Stimulated activated CD4-positive, alpha-beta T cell treated with anti-CD3 and anti-CD28 coated beads, Interleukin-4, amount 100 ng/mL, for 48 hours (primary cell): Measurements from ENCODE around the gene B3GAT3.
"Not testable (repeated sequence)": the region's sequence is repeated elsewhere in the genome, so short reads cannot be mapped to it uniquely, and the experiment has no call there.

ENCODE experiments used
- DNase-seq, 2 donors: peaks; one replicate each; pipeline ENCODE4 v3.0.0-alpha.2; 2020; ENCODE audit warnings: low read depth in 2 of 2

Gene B3GAT3

DNA sequence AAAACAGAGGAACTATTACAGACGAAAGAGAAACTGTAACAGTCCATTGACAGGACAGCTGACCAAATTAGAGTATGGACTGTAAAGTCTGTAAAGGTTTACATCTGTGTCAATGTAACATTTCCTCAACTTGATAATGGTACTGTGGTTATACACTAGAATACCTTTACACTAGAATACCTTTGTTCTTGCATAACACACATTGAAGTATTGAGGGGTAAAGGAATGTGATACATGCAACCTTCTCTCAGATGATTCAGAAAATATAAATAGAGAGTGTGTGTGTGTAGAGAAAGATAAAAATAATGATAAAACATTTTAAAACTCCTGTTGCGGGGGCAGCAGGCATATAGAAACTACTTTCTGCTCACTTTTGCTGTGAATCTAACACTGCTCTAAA lies 42.5 kb downstream of the B3GAT3 start:
- DNase-seq: no peak

DNA sequence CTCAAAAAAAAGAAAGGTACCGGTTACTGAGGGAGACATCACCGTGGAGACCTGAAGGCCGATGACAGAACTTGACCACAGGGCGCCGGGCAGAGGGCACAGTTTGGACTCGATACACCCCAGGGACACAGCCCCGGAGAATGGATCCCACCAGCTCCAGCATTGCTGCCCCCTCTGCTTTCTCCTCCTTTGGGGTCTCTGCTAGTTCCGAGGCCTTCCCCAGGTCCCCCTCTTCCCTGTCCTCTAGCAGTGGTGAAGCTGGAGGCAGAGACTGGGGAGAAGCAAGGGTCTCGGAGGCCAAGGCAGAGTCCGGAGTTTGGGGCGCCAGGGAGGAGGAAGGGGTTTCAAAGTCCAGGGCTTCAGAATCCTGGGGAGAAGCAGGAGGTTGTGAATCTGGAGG lies 43.2 kb downstream of the B3GAT3 start:
- no peak for DNase-seq

DNA sequence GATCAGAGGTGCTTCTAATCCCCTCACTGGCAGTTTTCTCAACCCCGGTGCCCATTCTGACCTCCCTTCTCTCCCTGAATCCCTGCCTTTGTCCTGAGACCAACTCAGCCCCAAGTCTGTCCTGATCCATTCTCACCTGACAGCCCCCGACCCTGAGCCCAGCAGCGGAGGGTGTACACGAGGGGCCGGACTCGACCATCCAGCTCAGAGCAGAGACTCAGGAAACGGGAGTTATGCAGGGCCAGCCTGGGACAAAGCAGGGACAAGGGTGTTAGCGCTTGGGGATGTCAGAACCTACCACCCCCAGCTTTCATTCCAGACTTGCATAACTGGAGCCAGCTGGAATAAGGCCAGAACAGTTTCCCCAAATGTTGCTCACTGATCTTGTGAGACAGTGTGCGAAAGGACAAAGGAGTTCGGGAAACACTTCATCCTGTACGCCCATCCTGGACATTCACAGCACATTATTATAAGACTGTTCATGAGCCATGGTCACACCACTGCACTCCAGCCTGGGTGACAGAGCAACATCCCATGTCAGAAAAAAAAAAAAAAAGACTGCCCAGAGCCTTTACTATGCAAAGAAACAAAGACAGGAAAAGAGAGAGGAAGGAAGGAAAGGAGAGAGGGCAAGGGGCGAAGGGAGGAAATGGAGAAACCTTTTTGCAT lies 44.6 kb downstream of the B3GAT3 start:
- DNase-seq: no peak

DNA sequence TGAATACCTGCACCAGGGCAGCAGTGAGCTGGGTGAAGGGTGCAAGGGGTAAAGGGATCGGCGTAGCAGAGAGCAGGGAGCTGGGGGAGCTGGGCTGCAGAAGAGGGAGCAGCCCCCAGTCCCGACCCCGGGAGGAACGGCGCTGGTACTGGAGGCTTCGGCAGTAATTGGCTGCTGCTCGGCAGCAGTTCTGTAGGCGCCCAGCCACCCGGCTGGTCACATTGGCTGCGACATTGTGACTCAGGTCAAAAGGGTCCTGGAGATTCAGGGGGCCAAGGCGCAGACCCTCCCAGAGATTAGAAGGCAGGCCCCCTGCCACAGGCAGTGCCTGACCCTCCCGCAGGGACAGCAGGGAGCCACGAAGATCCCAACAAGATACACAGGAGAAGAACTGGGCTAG lies 45.9 kb downstream of the B3GAT3 start:
- DNase-seq: no peak

DNA sequence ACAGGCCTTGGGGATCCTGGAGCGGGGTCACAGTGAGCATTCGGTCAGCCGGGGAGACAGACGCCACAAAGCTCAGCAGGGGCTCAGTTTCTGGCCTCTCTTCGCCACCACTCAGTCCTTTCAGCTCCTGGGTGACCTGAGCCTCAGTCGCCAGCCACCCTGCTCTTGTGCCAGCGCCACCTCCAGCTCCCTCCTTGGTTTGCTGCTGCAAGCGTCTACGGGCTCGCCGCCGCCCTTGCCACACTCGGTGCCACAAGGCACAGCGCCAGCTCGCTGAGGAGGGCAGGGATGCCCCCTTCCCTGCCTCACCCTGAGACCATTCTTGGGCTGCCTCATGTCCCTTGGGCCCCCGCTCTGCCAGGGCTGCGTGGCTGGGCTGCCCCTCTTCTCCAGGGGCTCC lies 46.6 kb downstream of the B3GAT3 start:
- no peak for DNase-seq

DNA sequence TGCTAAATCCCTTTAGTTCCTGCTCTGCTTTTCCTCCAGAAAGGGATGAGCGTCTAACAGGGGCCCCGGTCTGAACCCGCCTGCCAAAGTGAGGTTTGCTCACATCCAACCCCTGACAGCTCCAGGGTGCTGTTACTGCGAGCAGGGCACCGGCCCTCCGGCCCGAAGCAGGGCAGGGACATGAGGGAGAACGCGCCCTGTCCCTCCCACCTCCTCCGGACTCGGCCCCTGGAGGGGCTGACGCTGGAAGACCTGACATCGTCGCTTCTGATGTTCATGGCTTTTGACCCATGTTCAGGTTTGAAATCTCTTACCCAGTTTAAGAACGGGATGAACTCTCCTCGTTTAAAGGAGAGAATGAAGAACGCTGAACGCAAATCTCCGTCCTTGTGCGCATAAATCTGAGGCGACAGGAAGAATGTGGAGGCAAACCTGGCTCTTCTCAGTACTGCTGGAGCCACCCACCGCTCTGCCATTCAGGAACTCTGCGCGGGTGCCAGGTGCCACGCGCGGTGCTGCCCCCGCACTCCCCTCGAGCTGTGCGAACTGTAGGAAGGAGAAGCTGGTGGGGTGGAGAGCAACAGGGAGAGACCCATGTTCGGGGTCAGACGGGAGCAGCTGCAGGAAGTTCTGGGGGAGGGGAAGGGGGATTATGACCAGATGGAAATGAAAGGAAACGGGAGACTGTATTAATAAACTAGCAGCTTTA lies 47.3 kb downstream of the B3GAT3 start:
- DNase-seq: no peak

DNA sequence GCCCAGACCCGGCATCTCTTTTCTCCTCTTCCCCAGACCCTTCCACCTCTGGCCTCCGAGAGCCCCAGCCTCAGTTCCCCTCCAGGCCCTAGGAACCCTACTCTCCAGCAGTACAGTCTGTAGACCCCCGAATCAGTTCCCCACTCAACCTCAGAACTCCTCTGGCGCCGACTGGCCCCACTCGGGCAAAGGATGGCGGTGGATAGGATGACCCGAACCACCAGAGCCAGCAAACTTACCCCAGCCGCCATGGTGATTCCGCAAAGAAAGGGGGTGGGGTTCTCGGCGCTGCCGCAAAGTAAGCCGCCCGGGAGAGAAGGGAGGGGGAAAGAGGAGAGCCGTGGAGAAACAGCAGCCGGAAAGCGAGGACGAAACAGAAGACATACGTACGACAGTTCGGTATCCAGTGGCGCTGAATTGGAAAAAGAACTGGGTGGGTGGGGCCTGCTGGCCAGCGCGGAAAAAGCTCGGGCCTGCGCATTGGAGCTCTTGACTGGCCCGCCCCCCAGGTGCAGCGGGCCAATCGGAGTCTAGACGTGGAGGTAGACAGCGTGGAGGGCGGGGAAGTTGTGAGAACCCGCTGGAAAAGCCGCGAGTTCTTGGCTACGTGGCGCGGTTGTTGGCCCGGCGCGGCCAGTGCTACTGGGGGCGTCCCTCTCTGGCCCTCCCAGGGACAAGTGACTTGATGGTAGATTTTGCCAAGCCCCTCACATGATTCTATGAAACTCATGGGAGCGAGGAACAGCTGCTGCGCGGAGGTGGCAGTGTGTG lies 48.0 kb downstream of the B3GAT3 start, which contains the start of gene EEF1G:
Gene EEF1G (minus strand): TSS at position 300 of the 771 bp plus-strand sequence. CDS start 49 bp downstream, at position 251.
- DNase-seq: peak; percentile 92 to 98

DNA sequence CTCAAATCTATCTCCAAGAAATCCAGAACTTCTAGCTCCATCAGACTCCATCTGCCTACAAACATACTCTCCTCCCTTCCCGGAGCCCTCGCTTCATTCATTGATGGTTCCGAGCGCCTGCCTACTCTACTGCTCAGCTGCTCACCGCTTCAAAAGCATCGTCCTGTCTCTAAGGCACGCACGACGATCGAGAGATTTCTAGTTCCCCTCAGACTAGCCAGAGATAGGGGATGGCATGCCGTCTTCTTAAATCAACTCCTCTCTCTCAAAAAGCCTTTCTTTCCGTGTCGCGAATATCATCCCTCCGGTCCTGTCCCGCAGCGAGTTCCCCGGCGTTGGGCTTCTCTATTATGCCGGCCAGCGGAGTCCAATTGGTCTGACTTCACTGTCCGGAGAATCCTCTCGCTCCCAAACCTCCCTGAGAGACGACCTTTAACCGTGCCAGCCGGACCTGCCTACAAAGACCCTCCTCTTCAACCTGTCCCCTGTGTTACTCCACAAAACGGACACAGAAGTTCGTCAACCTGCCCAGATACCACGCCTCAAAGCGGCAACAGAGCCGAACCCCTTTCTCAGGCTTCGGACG lies 48.7 kb downstream of the B3GAT3 start:
- no peak for DNase-seq

DNA sequence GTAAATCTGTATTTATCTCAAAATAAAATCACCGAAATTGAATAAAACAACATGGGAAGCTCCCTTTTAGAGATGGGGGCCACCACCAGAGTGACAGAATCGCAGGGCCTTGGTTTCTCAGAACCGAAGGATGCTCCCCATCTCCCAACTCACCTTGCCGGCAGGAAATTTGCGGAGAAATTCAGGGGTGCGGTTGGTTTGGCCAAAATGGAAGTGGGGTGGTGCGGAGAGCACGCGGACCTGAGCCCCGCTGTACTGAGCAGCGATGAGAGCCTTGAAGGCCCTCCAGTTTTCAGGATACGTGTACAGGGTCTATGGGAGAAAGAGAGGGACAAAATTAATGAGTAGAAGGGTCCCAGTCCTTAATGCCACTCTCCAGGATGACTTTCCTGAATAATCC lies 49.4 kb downstream of the B3GAT3 start:
- no peak for DNase-seq

DNA sequence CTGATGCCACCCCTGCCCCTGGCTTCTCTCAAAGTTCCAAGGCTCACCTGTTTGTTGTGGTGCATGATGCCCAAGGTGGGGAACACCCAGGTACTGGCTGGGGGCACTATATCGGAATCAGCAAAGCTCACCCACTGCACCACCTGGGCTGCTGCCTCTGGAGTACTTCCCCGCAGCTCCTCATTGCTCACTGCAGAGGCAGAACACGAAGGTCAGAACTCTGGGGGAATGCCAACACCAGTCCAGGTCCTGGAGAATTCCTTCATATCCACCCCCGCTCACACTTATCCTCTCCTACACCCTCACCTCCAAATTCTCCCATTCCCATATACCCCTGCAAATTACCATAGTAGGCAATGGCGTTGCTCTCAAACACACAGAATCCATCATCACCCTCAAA lies 50.3 kb downstream of the B3GAT3 start:
- DNase-seq: not testable (repeated sequence)

DNA sequence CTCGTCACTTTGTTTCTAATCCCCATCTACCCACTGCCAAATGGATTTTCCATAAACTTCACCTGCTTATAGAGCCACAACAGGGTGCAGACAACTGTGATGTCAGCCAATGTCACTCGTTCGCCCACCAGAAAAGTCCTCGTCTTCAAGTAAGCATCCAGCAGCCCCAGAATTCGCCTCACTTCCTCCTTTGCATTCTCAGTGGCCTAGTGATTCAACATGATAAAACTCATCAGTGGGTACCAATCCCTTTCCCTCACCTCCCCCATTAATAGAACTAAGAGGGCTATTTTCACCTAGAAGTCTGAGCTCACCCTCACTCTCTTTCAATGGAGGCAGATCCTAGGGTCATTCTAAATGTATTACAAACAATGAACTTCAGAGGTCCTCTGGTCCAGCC lies 50.9 kb downstream of the B3GAT3 start:
- not testable (repeated sequence) for DNase-seq

DNA sequence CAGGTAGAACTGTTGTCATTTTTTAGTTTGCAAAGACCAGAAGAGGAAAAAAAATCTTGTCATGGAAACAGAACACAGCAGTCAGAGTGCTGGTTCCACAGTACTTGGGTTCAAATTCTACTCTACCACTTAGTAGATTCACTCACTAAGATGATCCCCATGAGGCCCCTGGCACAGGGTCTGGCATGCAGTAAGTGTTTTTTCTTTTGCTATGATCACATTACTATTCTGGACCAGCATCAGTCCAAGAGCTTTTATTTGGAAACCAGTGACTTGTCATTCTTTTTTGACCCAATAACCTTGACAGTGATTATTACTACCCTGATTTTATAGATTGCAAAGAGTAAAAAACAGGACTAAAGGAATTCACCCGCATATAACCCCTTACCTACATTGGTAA lies 52.2 kb downstream of the B3GAT3 start:
- DNase-seq: no peak

DNA sequence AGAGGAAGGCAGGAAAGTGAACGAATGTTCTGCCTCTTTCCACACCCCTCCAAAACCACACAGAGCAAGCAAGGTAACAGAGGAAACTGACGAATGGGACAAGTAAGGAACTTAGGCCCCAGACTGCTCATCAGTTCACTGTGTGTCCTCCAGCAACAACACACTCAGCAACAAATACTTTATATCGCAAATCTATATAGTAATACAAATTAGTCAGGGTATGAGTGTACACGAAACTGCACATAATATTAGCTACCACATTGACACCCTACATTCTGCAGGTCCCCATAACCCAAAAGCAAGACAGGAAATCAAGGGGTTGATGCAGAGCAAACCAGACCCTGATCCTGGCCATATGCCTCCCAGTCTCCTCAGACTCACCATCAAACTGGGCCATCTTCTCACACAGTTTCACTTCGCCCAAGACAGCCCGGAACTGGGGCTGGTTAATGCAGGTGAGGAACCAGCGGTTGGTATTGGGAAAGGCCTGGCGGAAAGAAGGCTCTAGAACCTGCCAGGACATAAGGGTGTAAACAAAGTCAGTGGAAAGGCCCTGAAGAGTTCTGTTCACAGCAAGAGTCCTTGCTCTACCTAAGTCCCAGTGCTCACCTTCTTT lies 54.7 kb downstream of the B3GAT3 start:
- DNase-seq: no peak

DNA sequence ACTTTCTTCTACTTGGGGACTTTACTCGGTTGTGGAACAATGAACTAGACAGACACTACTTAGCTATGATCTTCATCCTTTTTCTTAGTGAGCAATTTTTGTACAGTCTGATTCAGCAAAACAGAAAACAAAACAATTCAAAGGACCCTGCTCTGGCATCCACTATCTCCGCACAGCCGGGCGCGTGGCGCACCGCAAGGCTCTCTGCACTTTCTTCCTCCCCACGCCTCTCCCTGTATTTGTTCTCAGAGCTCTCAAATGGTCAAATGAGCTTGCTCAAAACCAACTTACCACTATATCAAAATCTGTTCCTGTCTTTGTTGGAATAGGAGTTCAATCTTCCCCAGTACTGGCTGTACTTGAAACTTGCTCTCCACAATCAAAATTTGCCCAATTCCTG lies 55.5 kb downstream of the B3GAT3 start:
- DNase-seq: no peak
